HL-60 (cell line): ENCODE measurements around the gene IQCE.

ENCODE experiments used
- CTCF ChIP-seq: IDR thresholded peaks from one replicate; pipeline ENCODE4 v1.5.1; 2011; ENCODE audit warnings: low read length, control low read depth, inconsistent platforms; ENCODE audit not compliant: insufficient read depth
- POLR2AphosphoS5 ChIP-seq: IDR thresholded peaks from 2 replicates; pipeline ENCODE4 v1.6.1; 2012; ENCODE audit warnings: low read depth

- TF ChIP-seq CTCF (no peak), POLR2AphosphoS5 (no peak)
These were observed 9.0 kb downstream of the IQCE start for GRCh38 chr7:2567679-2568278.
